ENCODE data around the gene USP25.

The USP25 gene, protein sequence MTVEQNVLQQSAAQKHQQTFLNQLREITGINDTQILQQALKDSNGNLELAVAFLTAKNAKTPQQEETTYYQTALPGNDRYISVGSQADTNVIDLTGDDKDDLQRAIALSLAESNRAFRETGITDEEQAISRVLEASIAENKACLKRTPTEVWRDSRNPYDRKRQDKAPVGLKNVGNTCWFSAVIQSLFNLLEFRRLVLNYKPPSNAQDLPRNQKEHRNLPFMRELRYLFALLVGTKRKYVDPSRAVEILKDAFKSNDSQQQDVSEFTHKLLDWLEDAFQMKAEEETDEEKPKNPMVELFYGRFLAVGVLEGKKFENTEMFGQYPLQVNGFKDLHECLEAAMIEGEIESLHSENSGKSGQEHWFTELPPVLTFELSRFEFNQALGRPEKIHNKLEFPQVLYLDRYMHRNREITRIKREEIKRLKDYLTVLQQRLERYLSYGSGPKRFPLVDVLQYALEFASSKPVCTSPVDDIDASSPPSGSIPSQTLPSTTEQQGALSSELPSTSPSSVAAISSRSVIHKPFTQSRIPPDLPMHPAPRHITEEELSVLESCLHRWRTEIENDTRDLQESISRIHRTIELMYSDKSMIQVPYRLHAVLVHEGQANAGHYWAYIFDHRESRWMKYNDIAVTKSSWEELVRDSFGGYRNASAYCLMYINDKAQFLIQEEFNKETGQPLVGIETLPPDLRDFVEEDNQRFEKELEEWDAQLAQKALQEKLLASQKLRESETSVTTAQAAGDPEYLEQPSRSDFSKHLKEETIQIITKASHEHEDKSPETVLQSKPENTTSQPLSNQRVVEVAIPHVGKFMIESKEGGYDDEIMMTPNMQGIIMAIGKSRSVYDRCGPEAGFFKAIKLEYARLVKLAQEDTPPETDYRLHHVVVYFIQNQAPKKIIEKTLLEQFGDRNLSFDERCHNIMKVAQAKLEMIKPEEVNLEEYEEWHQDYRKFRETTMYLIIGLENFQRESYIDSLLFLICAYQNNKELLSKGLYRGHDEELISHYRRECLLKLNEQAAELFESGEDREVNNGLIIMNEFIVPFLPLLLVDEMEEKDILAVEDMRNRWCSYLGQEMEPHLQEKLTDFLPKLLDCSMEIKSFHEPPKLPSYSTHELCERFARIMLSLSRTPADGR

DNA sequence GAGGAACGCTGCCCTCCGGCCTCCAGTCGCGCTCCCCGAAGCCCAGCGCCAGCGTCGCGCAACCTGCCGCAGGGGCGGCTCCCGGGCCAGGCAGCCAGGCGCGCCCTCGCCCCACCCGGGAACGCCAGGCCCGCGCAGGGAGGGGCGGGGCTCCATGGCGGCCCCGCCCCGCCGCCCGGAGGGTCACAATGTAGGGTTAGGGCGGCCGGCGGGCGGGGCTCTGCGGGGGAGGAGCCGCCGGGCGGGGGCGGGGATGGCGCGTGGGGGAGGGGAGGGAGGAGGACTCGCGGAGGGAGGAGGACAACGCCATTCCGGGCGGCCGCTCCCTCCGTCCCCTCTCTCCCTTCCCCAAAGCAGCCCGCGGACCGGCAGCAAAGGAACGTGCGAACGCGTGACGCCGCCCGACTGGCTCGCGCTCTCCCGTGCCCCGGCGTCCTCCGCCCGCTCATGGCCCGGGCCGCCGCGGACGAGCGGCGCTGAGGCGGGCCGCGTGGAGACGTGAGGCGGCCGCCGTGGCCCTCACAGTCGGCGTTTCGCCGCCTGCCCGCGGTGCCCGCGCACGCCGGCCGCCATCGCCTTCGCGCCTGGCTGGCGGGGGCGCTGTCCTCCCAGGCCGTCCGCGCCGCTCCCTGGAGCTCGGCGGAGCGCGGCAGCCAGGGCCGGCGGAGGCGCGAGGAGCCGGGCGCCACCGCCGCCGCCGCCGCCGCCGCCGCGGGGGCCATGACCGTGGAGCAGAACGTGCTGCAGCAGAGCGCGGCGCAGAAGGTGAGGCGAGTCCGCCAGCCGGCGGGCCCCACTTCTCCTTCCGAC, at the start of gene USP25:
USP25 (plus strand) TSS at position 309 of the 810 bp plus-strand sequence; CDS start at position 721, 412 bp downstream.
- Mint-ChIP-seq H3K4me1 (peaks cover 15% of the 10 kb centered on the region), H3K27ac (peak within 1 kb of the TSS; percentile 90), H3K27me3 (no peaks in the 10 kb centered on the region), H3K4me3 (peak within 1 kb of the TSS; percentile 91), H3K36me3 (no peaks in the 10 kb centered on the region), H3K9me3 (no peaks in the 10 kb centered on the region)
- ATAC-seq (ENCODE audit: low read depth) (peak; percentile 79), DNase-seq (ENCODE audit: low spot score in 2 of 2) (peak; percentile 78 to 80)

DNA sequence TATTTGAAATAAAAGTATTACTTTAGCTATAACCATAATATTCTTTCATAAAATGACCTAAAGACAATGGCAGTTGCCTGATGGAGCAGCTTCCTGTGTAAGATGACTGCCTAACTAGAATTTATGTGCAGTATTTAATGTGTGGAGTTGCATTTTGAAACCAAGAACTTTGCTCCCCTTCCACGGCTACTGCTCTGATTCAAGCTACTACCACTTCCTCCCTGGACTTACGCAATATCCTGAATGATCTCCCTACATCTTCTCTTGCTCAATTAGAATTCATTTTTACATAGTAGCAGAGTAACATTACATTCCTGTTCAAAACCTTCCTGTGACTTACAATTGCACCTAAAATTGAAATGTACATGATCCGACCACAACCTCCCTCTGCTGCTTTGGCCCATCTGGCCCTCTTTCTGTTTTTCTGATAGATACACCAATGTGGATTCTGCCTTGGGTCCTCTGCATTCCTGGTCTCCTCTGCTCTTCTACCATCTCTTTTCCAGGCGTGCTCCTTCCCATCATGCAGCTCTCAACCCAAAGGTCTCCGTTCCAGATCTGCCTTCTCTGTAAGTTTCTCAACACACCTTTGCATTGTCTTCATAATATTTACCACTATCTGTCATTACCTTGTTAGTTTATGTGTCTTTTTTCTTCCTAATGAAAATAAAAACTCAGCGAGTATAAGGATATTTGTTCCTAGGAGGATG, 47.4 kb upstream of the USP25 start:
- Mint-ChIP-seq H3K4me3 (no peak overlapping the region), H3K36me3 (no peaks in the 10 kb centered on the region), H3K9me3 (no peaks in the 10 kb centered on the region), H3K4me1 (peaks cover 5% of the 10 kb centered on the region), H3K27me3 (peaks cover 3% of the 10 kb centered on the region), H3K27ac (no peak overlapping the region)
- no peak for ATAC-seq (ENCODE audit: low read depth)
- DNase-seq (ENCODE audit: low spot score in 2 of 2) = no peak

DNA sequence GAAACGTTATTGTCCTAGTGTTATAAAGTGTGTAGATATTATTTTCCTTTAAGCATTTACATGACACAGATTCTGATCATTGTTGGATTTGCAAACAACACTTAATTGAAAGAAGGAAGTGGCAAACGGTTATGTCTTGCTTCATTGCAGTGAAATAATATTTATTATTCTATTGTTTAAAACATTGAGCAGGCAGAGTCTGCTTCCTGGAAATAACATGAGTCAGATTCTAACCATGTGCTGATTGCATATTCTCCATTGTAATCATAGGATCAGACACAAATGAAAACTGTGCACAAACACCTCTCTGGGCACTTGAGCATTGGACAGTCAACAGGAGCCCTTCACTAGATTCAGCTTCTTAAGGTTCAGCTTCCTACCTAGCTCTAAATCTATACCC, 46.8 kb upstream of the USP25 start:
- Mint-ChIP-seq H3K4me3 (no peak overlapping the region), H3K9me3 (no peaks in the 10 kb centered on the region), H3K4me1 (peaks cover 5% of the 10 kb centered on the region), H3K36me3 (no peaks in the 10 kb centered on the region), H3K27me3 (peaks cover 3% of the 10 kb centered on the region), H3K27ac (no peak overlapping the region)
- ATAC-seq (ENCODE audit: low read depth) = no peak
- no peak for DNase-seq (ENCODE audit: low spot score in 2 of 2)

DNA sequence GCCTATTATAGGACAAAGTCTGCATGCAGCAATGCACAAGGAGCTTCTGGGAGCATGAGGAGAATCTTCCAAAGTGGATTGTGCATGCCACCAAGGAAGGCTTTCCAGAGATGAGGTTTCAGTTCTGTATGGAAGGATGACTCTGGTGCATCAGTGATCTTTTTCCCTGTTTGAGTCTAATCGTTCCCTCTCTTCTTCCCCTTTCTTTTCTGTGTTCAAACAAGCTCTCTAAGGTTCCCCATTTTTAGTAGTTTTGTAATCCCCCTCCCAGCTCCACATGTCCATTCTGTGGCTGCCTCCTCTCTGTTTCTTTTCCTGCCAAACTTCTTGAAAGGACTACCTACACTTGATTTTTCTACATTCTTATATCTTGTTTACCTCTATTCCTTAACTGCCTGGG, 43.3 kb upstream of the USP25 start:
- Mint-ChIP-seq H3K27me3 (peaks cover 4% of the 10 kb centered on the region), H3K36me3 (no peaks in the 10 kb centered on the region), H3K9me3 (no peaks in the 10 kb centered on the region), H3K4me3 (no peak overlapping the region), H3K4me1 (peaks cover 5% of the 10 kb centered on the region), H3K27ac (no peak overlapping the region)
- DNase-seq (ENCODE audit: low spot score in 2 of 2) = no peak
- no peak for ATAC-seq (ENCODE audit: low read depth)

DNA sequence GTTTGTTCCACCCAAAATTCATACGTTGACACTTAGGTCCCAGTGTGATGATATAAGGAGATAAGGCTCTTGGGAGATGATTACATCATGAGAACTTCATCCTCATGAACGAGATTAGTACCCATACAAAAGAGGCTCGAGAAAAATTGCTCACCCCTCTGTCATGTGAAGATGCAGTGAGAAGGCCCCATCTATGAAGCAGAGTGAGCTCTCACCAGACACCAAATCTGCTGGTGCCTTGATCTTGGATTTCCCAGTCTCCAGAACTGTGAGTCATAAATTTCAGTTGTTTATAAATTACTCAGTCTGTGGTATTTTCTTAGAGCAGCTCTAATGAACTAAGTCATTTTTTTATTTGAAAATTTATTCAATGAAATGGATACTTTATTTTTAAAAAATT, 42.6 kb upstream of the USP25 start:
- ATAC-seq (ENCODE audit: low read depth) (no peak), DNase-seq (ENCODE audit: low spot score in 2 of 2) (no peak)
- H3K9me3 Mint-ChIP-seq = no peaks in the 10 kb centered on the region
- H3K36me3 Mint-ChIP-seq = no peaks in the 10 kb centered on the region
- peaks cover 4% of the 10 kb centered on the region for H3K27me3 Mint-ChIP-seq
- H3K4me3 Mint-ChIP-seq = no peak overlapping the region
- peaks cover 5% of the 10 kb centered on the region for H3K4me1 Mint-ChIP-seq
- no peak overlapping the region for H3K27ac Mint-ChIP-seq

DNA sequence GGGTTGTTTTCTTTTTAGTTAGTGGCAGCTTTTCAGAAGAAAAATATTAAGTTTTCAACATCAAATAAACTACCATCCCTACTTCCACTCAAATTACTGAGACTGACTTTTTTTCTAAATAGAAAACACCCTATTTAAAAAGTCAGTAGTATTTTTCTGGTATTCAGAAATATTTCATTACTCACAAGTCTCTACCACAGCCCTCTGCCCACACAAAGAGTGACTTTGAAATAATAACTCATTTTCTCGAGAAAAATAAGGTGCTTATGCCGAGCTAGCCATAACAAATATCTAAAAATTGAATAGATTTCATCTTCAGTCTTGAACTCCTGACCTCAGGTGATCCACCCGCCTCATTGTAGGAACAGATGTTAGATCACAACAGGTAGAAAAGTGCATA, 41.8 kb upstream of the USP25 start:
- ATAC-seq (ENCODE audit: low read depth) = no peak
- H3K27me3 Mint-ChIP-seq = peaks cover 3% of the 10 kb centered on the region
- no peaks in the 10 kb centered on the region for H3K36me3 Mint-ChIP-seq
- peaks cover 5% of the 10 kb centered on the region for H3K4me1 Mint-ChIP-seq
- H3K27ac Mint-ChIP-seq = no peak overlapping the region
- no peak for DNase-seq (ENCODE audit: low spot score in 2 of 2)
- H3K9me3 Mint-ChIP-seq = no peaks in the 10 kb centered on the region
- no peak overlapping the region for H3K4me3 Mint-ChIP-seq

DNA sequence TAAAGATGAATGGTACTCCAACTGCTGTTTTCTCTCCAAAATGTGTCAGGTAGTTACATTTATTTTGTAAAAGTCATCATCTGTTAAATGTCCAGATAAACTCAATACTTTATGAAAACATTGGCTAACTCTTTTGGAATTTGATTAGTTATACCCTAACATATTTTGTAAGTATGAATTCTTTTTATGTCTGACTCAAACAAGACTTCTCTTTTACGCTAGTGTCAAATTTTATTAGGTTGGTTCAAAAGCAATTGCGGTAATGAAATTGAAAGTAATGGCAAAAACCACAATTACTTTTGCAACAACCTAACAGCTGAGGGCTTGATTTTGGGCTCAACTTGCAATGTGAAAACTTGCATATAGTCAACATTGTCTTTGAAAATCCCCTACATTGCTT, 41.0 kb upstream of the USP25 start:
- ATAC-seq (ENCODE audit: low read depth) (no peak), DNase-seq (ENCODE audit: low spot score in 2 of 2) (no peak)
- H3K9me3 Mint-ChIP-seq = no peaks in the 10 kb centered on the region
- no peaks in the 10 kb centered on the region for H3K36me3 Mint-ChIP-seq
- no peak overlapping the region for H3K27ac Mint-ChIP-seq
- H3K4me3 Mint-ChIP-seq = no peak overlapping the region
- H3K27me3 Mint-ChIP-seq = peaks cover 3% of the 10 kb centered on the region
- peaks cover 5% of the 10 kb centered on the region for H3K4me1 Mint-ChIP-seq

DNA sequence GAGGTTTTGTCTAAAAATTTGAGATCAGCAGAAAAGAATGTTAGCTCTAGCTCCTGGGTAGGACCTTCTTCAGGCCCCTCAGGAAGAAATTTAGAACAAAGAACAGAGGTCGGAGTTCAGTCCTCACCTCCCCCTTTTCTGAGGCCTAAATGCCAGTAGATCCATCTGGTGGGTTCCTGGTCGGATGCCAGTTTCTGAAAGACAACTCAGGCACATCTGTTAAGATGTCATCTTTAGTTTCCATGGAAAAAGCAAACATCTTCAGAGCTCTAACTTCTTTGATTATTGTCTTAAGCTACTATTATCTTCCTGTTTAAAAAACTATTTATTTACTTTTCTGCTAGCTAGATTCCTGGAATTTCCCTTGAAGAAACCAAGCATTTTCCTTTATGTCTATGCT, 37.1 kb upstream of the USP25 start:
- H3K27me3 Mint-ChIP-seq = peaks cover 8% of the 10 kb centered on the region
- no peak for ATAC-seq (ENCODE audit: low read depth)
- H3K9me3 Mint-ChIP-seq = no peaks in the 10 kb centered on the region
- H3K4me1 Mint-ChIP-seq = no peaks in the 10 kb centered on the region
- H3K36me3 Mint-ChIP-seq = no peaks in the 10 kb centered on the region
- H3K4me3 Mint-ChIP-seq = no peak overlapping the region
- DNase-seq (ENCODE audit: low spot score in 2 of 2) = no peak
- H3K27ac Mint-ChIP-seq = no peak overlapping the region

DNA sequence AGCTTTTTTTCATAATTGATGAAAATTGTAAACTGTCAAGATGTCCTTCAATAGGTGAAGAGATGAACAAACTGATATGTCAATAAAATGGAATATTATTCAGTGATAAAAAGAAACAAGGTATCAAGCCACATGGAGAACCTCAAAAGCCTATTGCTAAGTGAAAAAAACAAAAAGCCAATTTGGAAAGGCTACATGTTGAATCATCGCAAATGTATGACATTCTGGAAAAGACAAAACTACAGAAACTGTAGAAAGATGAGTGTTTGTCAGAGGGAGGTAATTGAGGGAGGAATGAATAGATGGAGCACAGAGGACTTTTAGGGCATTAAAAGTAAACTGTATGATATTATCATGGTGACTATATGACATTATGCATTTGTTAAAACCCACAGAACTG, 34.5 kb upstream of the USP25 start:
- Mint-ChIP-seq H3K4me1 (no peaks in the 10 kb centered on the region), H3K36me3 (no peaks in the 10 kb centered on the region), H3K27ac (no peak overlapping the region), H3K27me3 (peaks cover 8% of the 10 kb centered on the region), H3K4me3 (no peak overlapping the region), H3K9me3 (no peaks in the 10 kb centered on the region)
- no peak for ATAC-seq (ENCODE audit: low read depth)
- no peak for DNase-seq (ENCODE audit: low spot score in 2 of 2)

DNA sequence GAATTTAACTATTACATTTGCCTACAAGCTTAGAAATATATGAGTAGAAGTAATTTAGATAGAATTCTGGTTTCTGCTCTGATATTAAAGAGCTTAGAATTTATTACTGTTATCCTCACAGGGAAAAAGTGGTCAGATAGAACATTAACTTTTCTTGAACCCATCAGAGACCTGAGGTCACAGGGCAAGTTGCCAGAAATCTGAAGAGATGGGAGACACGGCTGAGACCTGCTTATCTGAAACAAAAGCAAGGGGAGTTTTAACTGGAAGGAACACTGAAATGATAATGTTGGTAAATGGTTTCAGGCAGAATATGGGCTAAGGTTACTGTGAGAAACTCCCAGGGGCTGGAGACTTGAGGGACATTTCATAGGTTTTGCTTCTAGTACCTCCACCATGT, 28.0 kb upstream of the USP25 start:
- Mint-ChIP-seq H3K36me3 (peaks cover 6% of the 10 kb centered on the region), H3K27me3 (peaks cover 2% of the 10 kb centered on the region), H3K9me3 (peaks cover 7% of the 10 kb centered on the region), H3K4me1 (no peaks in the 10 kb centered on the region), H3K4me3 (no peak overlapping the region), H3K27ac (no peak overlapping the region)
- no peak for DNase-seq (ENCODE audit: low spot score in 2 of 2)
- ATAC-seq (ENCODE audit: low read depth) = no peak

DNA sequence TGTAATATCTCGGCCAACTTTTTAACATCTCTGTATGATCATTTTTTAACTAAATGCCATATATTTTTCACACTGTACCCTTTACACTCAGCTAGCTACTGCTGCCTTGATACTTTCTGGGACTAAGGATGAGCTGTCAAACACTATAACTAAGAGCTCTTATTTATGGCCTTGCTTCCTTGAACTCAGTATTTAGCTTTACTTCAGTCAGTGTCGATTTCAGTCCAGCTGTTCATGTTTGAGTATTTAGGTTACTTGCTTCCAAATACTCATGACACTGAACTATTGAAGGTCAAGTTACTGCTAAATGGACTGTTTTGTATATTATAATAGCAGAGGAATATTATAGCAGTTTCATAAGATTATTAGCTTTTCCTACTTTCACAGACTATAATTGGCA, 25.9 kb upstream of the USP25 start:
- no peak overlapping the region for H3K27ac Mint-ChIP-seq
- H3K4me1 Mint-ChIP-seq = no peaks in the 10 kb centered on the region
- peaks cover 7% of the 10 kb centered on the region for H3K9me3 Mint-ChIP-seq
- no peak for ATAC-seq (ENCODE audit: low read depth)
- peaks cover 2% of the 10 kb centered on the region for H3K27me3 Mint-ChIP-seq
- DNase-seq (ENCODE audit: low spot score in 2 of 2) = no peak
- H3K36me3 Mint-ChIP-seq = peaks cover 6% of the 10 kb centered on the region
- H3K4me3 Mint-ChIP-seq = no peak overlapping the region

DNA sequence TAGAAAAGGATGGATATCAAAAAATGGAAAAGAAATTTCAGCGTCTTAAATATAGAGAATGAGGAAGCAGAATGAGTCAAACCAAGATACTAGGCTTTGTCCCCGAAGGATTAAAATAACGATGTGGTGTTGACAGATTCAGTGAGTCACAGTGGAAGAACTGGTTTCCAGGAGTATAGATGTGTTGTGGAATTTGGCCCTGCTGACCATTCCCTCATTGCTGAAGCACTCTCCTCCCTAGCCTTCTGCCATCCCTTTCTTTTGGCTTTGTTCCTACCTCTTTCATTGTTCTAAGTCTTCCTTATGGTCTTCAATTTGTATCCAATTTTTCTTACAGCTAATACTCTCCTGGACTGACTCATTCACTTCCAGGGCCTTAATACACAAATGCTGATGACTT, 23.1 kb upstream of the USP25 start:
- DNase-seq (ENCODE audit: low spot score in 2 of 2) (no peak), ATAC-seq (ENCODE audit: low read depth) (no peak)
- peaks cover 7% of the 10 kb centered on the region for H3K9me3 Mint-ChIP-seq

DNA sequence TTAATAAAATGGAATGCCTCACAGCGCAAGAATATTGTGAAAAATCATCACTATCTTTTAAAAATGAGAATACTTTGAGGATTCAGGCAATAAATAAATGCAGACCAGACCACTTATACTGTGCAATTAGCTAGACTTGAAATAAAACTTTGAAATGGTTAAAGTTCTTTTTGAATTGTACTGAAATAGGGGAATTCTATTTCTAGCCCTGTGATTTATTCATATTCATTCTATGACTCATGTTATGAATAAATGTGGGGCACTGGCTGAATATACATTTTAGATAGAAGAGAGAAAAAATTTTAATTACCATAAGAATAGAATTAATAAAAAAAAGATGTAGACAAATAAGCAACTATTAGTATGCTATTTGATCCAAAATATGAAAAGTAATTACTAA, 16.4 kb upstream of the USP25 start:
- Mint-ChIP-seq H3K4me1 (no peaks in the 10 kb centered on the region), H3K27me3 (peaks cover 13% of the 10 kb centered on the region), H3K36me3 (no peaks in the 10 kb centered on the region), H3K4me3 (no peak overlapping the region), H3K9me3 (no peaks in the 10 kb centered on the region), H3K27ac (no peak overlapping the region)
- DNase-seq (ENCODE audit: low spot score in 2 of 2) (no peak), ATAC-seq (ENCODE audit: low read depth) (no peak)

More for the DNA sequence above, 23.1 kb upstream of the USP25 start:
- Mint-ChIP-seq H3K4me3 (no peak overlapping the region), H3K4me1 (no peaks in the 10 kb centered on the region), H3K27me3 (peaks cover 10% of the 10 kb centered on the region), H3K36me3 (peaks cover 6% of the 10 kb centered on the region), H3K27ac (no peak overlapping the region)

Measured in memory B cell (primary cell).